DOHH2 (cell line): Measurements from ENCODE around the gene C19orf25.

ENCODE experiments used
- EZH2phosphoT487 ChIP-seq: fragments of 200-600 bp; sonication (generic); IDR thresholded peaks from 2 replicates; pipeline ENCODE4 v1.6.1; 2017; ENCODE audit warnings: borderline replicate concordance, mild to moderate bottlenecking, antibody characterized with exemption, low read length, moderate library complexity, mixed read lengths
- TF ChIP-seq, protein P1 (sequence below): fragments of 200-600 bp; sonication (generic); IDR thresholded peaks from one replicate; pipeline ENCODE4 v1.5.1; 2014; ENCODE audit warnings: antibody characterized with exemption, mild to moderate bottlenecking, low read depth, low read length; ENCODE audit not compliant: poor library complexity, severe bottlenecking

DNA sequence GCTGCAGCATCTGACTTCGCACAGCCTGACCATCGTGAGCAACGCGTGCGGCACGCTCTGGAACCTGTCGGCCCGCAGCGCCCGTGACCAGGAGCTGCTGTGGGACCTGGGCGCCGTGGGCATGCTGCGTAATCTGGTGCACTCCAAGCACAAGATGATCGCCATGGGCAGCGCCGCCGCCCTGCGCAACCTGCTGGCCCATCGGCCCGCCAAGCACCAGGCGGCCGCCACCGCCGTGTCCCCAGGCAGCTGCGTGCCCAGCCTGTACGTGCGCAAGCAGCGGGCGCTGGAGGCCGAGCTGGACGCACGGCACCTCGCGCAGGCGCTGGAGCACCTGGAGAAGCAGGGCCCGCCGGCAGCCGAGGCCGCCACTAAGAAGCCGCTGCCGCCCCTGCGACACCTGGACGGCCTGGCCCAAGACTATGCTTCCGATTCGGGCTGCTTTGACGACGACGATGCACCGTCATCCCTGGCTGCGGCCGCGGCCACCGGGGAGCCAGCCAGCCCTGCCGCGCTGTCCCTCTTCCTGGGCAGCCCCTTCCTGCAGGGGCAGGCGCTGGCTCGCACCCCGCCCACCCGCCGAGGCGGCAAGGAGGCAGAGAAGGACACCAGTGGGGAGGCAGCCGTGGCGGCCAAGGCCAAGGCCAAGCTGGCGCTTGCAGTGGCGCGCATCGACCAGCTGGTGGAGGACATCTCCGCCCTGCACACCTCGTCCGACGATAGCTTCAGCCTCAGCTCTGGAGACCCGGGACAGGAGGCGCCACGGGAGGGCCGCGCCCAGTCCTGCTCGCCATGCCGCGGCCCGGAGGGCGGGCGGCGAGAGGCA, 13.6 kb downstream of the C19orf25 start:
- TF ChIP-seq, protein P1, sequence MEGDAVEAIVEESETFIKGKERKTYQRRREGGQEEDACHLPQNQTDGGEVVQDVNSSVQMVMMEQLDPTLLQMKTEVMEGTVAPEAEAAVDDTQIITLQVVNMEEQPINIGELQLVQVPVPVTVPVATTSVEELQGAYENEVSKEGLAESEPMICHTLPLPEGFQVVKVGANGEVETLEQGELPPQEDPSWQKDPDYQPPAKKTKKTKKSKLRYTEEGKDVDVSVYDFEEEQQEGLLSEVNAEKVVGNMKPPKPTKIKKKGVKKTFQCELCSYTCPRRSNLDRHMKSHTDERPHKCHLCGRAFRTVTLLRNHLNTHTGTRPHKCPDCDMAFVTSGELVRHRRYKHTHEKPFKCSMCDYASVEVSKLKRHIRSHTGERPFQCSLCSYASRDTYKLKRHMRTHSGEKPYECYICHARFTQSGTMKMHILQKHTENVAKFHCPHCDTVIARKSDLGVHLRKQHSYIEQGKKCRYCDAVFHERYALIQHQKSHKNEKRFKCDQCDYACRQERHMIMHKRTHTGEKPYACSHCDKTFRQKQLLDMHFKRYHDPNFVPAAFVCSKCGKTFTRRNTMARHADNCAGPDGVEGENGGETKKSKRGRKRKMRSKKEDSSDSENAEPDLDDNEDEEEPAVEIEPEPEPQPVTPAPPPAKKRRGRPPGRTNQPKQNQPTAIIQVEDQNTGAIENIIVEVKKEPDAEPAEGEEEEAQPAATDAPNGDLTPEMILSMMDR, result no peak
- TF ChIP-seq EZH2phosphoT487, result no peak
